Loucy (cell line): ENCODE data around the gene ELAPOR1.

Experiments used
- H2AFZ ChIP-seq: fragments of 200-600 bp; sonication (generic); 2 replicates; pipeline ENCODE4 v1.6.0; 2016; ENCODE audit warnings: antibody characterized with exemption, mild to moderate bottlenecking, low read length, moderate library complexity
- H3F3A ChIP-seq: fragments of 200-600 bp; 2 replicates; pipeline ENCODE4 v1.6.0; 2016; ENCODE audit warnings: antibody characterized with exemption, low read depth, mild to moderate bottlenecking
- H3K27me3 ChIP-seq: fragments of 200-600 bp; sonication (generic); 2 replicates; pipeline ENCODE4 v1.6.1; 2014; ENCODE audit warnings: low read length, mild to moderate bottlenecking; ENCODE audit not compliant: insufficient read depth, poor library complexity, severe bottlenecking
- H3K36me3 ChIP-seq: fragments of 200-600 bp; sonication (generic); 2 replicates; pipeline ENCODE4 v1.6.1; 2016; ENCODE audit warnings: low read length; ENCODE audit not compliant: insufficient read depth
- H3K4me1 ChIP-seq: fragments of 200-600 bp; sonication (generic); 2 replicates; pipeline ENCODE4 v1.5.1; 2014; ENCODE audit warnings: low read length, mild to moderate bottlenecking; ENCODE audit not compliant: insufficient read depth, poor library complexity, severe bottlenecking
- H3K4me2 ChIP-seq: fragments of 200-600 bp; sonication (generic); 2 replicates; pipeline ENCODE4 v1.6.0; 2014; ENCODE audit warnings: antibody characterized with exemption, low read length, low read depth, mild to moderate bottlenecking; ENCODE audit not compliant: poor library complexity, severe bottlenecking
- H3K4me3 ChIP-seq: fragments of 200-600 bp; sonication (generic); 2 replicates; pipeline ENCODE4 v1.5.1; 2014; ENCODE audit warnings: low read length, mild to moderate bottlenecking, mixed read lengths; ENCODE audit not compliant: poor library complexity, severe bottlenecking
- H3K79me2 ChIP-seq: fragments of 200-600 bp; sonication (generic); 2 replicates; pipeline ENCODE4 v1.6.1; 2014; ENCODE audit warnings: low read length; ENCODE audit not compliant: insufficient read depth
- H3K9ac ChIP-seq: fragments of 200-600 bp; sonication (generic); 2 replicates; pipeline ENCODE4 v1.6.0; 2014; ENCODE audit warnings: mild to moderate bottlenecking, low read depth, low read length, moderate library complexity; ENCODE audit not compliant: poor library complexity, severe bottlenecking
- H3K9me2 ChIP-seq: fragments of 200-600 bp; sonication (generic); replicated peaks from 2 replicates; pipeline ENCODE4 v1.6.1; 2016; ENCODE audit warnings: low read depth, low read length, mixed read lengths
- H3K9me3 ChIP-seq: fragments of 200-600 bp; sonication (generic); 2 replicates; pipeline ENCODE4 v1.6.1; 2014; ENCODE audit warnings: mild to moderate bottlenecking, antibody characterized with exemption, low read length, low read depth; ENCODE audit not compliant: insufficient read depth
- H4K20me1 ChIP-seq: fragments of 200-600 bp; sonication (generic); 2 replicates; pipeline ENCODE4 v1.6.0; 2014; ENCODE audit warnings: antibody characterized with exemption, low read length, mild to moderate bottlenecking; ENCODE audit not compliant: insufficient read depth, poor library complexity, severe bottlenecking
- EZH2phosphoT487 ChIP-seq: fragments of 200-600 bp; IDR thresholded peaks from 2 replicates; pipeline ENCODE4 v1.6.1; 2018; ENCODE audit warnings: antibody characterized with exemption, mild to moderate bottlenecking, moderate library complexity, borderline replicate concordance
- TF ChIP-seq, protein P1 (sequence below): fragments of 200-600 bp; sonication (generic); conservative IDR thresholded peaks from 2 replicates; pipeline ENCODE4 v1.5.1; 2014; ENCODE audit warnings: mild to moderate bottlenecking, antibody characterized with exemption, low read length

The ELAPOR1 gene

DNA sequence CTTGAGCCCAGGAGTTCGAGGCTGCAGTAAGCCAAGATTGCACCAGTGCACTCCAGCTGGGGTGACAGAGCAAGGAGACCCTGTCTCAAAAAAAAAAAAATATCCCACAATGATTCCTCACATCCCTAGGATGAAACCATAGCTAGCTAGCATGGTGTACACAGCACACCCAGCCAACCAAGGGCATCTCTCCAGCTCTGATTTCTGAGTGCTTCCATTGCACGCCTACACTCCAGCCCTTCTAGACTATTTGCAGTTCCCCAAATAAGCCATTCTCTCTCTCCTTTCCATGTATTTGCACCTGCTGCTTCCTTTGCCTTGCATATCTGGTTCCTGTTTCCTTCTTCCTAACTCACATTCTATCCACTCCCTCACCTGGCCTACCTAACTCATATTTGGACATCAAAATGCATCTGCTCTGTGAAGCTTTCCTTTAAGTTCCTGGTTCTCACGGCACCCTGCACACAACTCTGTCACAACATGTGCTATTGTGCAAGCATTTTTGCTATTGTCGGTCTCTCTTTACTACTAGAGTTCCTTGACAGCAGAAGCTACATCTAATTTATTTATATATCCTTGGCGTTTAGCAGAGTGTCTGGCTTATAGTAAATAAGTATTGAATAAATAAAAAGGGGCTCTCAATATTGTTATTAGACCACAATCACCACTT is 2.4 kb upstream of the ELAPOR1 start:
- H3K4me2 ChIP-seq, result no peak overlapping the region
- peaks cover 17% of the 10 kb centered on the region for H3K27me3 ChIP-seq

DNA sequence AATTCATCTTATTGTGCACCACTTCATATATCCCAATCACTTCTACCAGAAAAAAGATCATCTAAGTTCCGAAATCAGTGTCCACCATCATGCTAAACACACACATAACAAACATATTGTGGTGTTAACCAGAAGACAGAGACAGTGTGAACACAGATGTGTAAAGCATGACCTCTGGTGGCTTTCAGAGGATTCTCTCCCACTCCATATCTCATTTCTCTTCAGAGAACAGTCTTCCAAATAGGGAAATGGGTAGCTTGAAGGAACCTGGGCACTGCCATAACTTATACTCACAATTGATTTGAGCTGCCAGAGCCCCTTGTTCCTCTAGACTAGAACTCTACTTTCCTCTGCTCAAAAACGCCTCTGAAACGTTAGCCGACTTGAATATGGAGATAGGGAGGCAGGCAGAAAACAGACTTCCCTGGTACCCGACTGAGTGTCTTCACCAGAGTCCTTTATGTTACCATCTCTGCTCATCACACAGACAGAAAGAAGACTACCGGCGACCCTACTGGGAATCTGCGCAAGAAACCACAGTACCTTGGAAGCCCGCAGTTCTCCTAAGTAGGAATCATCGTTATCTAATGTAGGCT is 1.8 kb upstream of the ELAPOR1 start:
- Histone ChIP-seq H3K79me2 (no peaks in the 10 kb centered on the region), H3K4me2 (peak overlapping the region; percentile 76), H3K9me3 (no peaks in the 10 kb centered on the region), H3K9ac (no peak overlapping the region), H3K4me3 (peak overlapping the region; percentile 61), H3F3A (no peaks in the 10 kb centered on the region), H3K4me1 (peaks cover 16% of the 10 kb centered on the region), H3K9me2 (no peaks in the 10 kb centered on the region), H3K36me3 (no peaks in the 10 kb centered on the region), H2AFZ (no peak overlapping the region), H4K20me1 (no peaks in the 10 kb centered on the region), H3K27me3 (peaks cover 17% of the 10 kb centered on the region)
- TF ChIP-seq, protein P1, sequence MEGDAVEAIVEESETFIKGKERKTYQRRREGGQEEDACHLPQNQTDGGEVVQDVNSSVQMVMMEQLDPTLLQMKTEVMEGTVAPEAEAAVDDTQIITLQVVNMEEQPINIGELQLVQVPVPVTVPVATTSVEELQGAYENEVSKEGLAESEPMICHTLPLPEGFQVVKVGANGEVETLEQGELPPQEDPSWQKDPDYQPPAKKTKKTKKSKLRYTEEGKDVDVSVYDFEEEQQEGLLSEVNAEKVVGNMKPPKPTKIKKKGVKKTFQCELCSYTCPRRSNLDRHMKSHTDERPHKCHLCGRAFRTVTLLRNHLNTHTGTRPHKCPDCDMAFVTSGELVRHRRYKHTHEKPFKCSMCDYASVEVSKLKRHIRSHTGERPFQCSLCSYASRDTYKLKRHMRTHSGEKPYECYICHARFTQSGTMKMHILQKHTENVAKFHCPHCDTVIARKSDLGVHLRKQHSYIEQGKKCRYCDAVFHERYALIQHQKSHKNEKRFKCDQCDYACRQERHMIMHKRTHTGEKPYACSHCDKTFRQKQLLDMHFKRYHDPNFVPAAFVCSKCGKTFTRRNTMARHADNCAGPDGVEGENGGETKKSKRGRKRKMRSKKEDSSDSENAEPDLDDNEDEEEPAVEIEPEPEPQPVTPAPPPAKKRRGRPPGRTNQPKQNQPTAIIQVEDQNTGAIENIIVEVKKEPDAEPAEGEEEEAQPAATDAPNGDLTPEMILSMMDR, result peak; percentile 68
- TF ChIP-seq EZH2phosphoT487, result no peak

More for the DNA sequence above, 2.4 kb upstream of the ELAPOR1 start:
- no peaks in the 10 kb centered on the region for H3F3A ChIP-seq
- TF ChIP-seq EZH2phosphoT487, result no peak
- TF ChIP-seq, protein P1, result no peak
- no peak overlapping the region for H3K4me3 ChIP-seq
- H3K9me3 ChIP-seq, result no peaks in the 10 kb centered on the region
- H3K9ac ChIP-seq, result no peak overlapping the region
- H3K36me3 ChIP-seq, result no peaks in the 10 kb centered on the region
- H4K20me1 ChIP-seq, result no peaks in the 10 kb centered on the region
- H3K9me2 ChIP-seq, result no peaks in the 10 kb centered on the region
- peaks cover 16% of the 10 kb centered on the region for H3K4me1 ChIP-seq
- H2AFZ ChIP-seq, result no peak overlapping the region
- no peaks in the 10 kb centered on the region for H3K79me2 ChIP-seq

DNA sequence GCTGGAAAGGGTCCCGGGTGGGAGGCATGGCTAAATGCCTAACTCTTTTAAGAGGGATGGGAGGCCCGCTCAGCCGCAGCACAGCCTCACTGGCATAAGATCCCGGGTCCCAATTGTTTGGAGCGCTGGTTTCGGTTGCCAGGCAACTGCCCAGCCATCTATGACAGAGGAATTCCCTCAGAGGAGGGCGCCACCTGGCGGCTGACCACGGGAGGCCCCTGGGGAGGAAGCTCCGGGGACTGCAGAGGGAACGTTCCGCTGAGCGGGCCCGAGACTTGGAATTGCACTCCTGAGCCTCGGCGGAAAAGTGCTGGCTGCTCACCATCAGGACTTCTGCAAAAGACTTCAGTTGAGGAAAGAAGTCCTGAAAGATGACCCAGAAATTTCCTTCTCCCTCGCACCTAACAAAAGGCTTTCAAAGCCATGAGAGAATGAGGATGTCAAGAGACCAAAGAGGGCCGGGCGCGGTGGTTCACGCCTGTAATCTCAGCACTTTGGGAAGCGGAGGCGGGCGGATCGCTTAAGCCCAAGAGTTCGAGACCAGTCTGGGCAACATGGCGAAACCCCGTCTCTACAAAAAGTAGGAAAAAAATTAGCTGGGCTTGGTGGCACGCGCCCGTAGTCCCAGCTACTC is 1.1 kb upstream of the ELAPOR1 start:
- Histone ChIP-seq H3K9me2 (no peaks in the 10 kb centered on the region), H3K27me3 (peaks cover 17% of the 10 kb centered on the region), H3K4me2 (peak overlapping the region; percentile 76), H3K36me3 (no peaks in the 10 kb centered on the region), H3K4me3 (peak overlapping the region; percentile 61), H3K9ac (no peak overlapping the region), H3K79me2 (no peaks in the 10 kb centered on the region), H3K9me3 (no peaks in the 10 kb centered on the region), H3F3A (no peaks in the 10 kb centered on the region), H2AFZ (peak overlapping the region; percentile 69), H3K4me1 (peaks cover 16% of the 10 kb centered on the region), H4K20me1 (no peaks in the 10 kb centered on the region)
- no peak for TF ChIP-seq EZH2phosphoT487
- TF ChIP-seq, protein P1, result peak; percentile 91
